ENCODE results near the gene RNF113B. TPM values are rescaled to one million over a fixed set of nuclear protein-coding genes. Genes with fewer than 3 reads are reported as not detected.
A peak's percentile ranks its signal among the peaks of the same experiment; 100 is the strongest.

The RNF113B gene
- total RNA-seq, 1 donor from 2014 or later, result not detected

DNA sequence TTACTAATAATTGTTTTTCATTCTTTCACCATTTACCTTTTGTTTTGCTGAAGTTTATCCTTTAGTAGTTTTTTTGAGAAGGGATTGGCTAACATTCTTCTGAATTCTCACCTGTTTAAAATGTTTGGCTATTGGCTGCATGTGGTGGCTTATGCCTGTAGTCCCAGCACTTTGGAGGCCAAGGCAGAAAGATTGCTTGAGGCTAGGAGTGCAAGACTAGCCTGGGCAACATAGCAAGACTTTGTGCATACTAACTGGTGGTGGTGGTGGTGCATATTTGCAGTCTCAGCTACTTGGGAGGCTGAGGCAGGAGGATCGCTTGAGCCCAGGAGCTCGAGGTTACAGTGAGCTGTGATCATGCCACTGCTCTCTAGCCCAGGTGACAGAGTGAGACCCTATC, 27.5 kb upstream of the RNF113B start:
- DNase-seq (ENCODE audit: low spot score), result no peak

- peak; percentile 67 for DNase-seq (ENCODE audit: low spot score)
Measured at GRCh38 chr13:98203646-98204326, 26.7 kb upstream of the RNF113B start.

GRCh38 chr13:98201984-98202383, 24.9 kb upstream of the RNF113B start:
- DNase-seq (ENCODE audit: low spot score), result peak; percentile 85

DNA sequence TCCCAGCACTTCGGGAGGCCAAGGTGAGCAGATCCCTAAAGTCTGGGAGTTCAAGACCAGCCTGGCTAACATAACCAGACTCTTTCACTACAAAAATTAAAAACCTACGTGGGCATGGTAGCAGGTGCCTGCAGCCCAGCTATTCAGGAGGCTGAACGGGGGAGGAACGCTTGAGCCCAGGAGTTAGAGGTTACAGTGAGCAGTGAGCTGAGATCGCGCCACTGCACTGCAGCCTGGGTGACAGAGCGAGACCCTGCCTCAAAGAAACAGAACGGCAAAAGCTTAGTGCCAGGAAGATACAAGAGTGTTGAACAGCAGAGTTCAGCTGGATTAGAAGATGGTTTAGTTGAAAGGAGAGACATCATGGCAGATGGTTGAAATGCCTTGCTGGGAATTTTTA, 24.1 kb upstream of the RNF113B start:
- no peak for DNase-seq (ENCODE audit: low spot score)

DNA sequence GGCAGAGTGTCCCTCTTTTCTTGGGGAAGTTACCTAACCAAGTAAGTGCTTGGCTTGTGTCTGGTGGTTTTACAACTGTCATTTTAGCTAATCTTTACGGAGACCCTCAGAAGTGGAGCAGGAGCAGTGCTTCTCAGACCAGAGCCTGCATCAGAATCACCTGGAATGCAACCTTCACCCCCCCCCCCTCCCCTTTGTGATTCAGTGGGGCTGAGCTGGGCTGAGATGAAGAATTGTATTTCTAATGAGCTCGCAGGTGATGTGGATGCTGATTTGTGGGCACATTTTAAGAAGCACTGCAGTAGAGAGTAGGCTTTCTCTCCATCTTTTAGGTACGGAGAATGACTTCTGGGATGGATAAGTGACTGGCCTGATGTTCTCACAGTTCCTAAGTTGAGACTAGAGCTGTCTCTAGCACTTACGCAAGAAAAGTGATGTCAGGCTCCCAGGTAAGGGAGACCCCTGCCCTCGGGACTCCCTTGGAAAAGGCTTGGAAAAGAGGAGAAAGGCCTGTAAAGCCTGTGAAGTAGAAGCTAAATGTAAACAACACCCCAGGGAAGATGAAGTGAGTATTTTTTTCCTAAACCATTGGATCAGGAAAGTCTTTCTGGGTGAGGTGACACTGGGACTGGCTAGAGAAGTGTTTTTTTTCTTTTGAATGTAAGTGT, 23.3 kb upstream of the RNF113B start:
- no peak for DNase-seq (ENCODE audit: low spot score)

- no peak for DNase-seq (ENCODE audit: low spot score)
Measured at GRCh38 chr13:98199480-98199879, 22.4 kb upstream of the RNF113B start.

DNA sequence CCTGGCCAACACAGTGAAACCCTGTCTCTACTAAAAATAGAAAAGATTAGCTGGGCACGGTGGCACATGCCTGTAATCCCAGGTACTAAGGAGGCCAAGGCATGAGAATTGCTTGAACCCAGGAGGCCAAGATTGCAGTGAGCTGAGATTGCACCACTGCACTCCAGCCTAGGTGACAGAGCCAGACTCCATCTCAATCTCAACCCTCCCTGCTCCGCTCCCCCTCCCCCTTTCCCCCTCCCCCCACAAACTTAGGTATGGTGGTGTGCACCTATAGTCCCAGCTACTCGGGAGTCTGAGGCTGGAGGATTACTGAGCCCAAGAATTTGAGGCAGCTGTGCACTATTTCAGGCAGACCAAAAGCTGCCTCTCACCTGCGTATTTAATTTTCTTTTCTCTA, 21.6 kb upstream of the RNF113B start:
- DNase-seq (ENCODE audit: low spot score), result no peak

DNA sequence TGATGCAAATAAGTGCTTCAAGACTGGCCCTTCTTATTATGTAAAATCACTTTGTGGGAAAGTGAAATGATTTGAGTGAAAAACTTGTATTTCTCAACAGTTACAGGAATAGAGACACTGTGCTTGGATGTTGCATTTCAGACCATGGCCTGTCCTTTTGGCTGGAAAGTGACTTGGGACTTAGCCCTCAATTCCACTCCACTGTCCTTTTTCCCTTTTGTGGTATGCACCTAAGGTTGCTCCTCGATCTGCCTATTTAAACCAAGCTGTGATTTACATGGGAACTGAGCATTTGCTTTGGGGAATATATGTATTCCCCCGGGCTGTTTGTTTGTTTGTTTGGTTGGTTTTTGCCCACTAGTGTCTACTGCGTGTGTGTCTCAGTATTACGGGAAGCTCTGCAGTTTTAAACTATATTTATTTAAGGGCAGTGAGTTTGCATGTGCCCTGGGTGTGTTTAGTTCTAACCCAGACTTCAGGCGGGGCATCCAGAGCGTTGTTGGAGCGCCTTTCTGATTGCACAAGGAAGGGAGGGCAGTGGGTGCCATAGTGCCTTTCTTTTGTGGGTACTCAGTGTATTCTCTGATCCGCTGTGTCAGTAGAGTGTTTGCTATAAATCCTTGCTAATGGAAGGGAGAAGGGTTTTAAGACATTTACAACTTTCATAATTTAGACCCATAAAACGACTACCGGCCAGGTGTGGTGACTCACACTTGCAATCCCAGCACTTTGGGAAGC, 18.2 kb upstream of the RNF113B start:
- DNase-seq (ENCODE audit: low spot score), result no peak

- no peak for DNase-seq (ENCODE audit: low spot score)
Measured at GRCh38 chr13:98192008-98192407, 14.9 kb upstream of the RNF113B start.

- no peak for DNase-seq (ENCODE audit: low spot score)
Measured at GRCh38 chr13:98190889-98191444, 13.9 kb upstream of the RNF113B start.

DNA sequence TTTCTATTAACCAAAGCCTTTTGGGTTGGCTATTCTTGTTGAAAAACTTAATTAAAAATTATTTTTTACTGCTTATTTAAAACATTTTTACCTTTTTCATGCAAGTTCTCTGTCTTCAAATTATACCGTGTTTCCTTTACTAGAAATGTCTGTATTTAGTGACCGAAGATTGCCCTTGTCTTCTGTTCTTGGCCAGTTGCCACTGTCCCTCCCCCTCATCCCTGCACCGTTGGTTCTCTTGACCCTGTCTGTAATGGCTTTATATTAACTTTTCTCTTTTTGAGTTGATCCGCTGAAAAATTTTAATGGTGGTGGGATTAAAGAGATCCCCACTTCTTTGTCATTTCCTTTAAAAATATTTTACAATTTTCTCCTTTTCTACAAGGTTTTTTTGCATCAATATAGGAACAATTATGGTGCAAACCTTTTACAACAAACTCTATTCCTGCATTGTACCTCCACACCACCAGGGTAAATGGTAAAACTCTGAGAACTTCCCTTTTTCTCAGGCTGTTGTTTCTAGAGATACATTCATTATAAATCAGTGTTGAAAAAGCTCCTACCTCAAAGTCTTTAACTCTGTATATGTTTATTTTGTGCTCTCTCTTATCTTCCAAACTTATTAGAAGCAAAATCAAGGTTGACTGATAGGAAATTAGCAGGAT, 12.9 kb upstream of the RNF113B start:
- DNase-seq (ENCODE audit: low spot score), result no peak

DNA sequence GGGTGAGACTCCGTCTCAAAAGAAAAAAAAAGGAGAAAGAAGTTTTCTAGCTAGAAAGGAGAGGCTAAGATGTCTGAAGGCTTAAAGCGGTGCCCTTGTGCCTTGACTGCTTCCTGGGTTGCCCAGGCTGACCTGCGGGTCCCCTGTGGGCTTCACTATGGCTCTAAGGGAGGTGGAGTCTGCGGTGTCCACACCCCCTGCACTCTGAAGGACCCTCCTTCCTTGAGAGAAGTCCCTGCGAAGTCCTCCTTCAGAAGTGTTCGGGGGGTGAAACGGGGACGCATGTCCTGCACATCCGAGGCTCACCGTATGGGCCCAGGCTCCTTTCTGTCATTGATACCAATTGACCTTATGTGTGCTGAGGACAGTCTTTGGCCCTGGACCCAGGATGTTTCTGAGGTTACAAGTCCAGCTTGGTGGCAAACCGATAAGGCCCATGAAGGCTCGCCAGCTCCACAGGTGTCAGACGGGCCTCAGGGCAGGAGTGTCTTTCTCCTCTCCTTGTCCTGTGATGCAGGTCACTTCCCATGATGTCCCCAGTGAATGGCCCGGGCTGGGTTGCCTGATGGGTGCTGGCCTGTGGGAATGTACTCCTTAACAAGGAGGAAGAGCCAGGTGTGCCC, 11.6 kb upstream of the RNF113B start:
- no peak for DNase-seq (ENCODE audit: low spot score)

GRCh38 chr13:98187965-98188261, 10.8 kb upstream of the RNF113B start:
- no peak for DNase-seq (ENCODE audit: low spot score)

- no peak for DNase-seq (ENCODE audit: low spot score)
Measured at GRCh38 chr13:98187155-98187964, 10.3 kb upstream of the RNF113B start.

GRCh38 chr13:98184792-98185191, 7.7 kb upstream of the RNF113B start:
- DNase-seq (ENCODE audit: low spot score), result no peak

DNA sequence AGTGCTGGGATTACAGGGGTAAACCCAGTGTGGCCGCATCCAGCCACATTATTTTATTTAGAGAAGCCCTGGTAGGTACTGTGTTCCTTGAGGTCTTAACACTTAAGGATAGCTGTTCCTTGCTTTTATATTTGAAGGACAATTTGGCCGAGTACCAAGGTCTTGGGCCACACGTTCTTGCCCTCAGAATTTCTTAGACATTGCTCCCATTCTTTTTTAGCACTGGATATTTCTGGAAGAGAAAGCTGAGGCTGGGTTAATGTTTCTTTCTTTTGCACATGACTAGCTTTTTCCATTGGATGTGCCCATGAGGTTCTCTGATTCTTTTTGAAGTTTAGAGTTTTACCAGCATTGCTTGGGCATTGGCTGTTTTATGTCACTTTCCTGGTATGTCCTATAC, 5.5 kb upstream of the RNF113B start:
- no peak for DNase-seq (ENCODE audit: low spot score)

- DNase-seq (ENCODE audit: low spot score), result no peak
Measured at GRCh38 chr13:98182153-98182552, 5.1 kb upstream of the RNF113B start.

DNA sequence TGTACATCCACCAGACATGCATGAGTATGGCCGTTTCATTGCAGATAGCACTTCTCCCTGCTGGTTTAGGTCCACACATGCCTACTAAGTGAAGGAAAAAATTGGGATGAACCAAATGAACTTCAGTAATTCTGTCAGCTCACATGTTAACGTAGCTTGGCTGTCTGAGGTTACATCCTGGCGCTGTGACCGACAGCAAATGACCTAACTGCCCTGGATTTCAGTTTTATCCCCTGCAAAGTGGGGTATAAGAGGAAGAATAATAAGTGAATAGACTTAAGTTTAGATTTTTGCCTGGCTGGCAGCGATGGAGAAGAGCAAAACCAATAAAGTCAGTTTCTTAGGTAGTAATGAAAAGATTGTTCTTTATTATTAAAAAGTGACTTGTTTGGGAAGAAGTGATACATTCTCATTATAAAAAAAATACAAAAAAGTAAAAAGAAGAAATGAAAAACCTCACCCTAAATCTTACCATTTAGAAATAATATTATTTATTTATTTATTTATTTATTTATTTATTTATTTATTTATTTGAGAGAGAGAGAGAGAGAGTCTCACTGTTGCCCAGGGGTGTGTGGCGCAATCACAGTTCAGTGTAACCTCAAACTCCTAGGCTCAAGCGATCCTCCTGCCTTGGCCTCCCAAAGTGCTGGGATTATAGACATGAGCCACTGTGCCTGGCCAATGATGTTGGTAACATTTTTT, 4.2 kb upstream of the RNF113B start:
- no peak for DNase-seq (ENCODE audit: low spot score)

DNA sequence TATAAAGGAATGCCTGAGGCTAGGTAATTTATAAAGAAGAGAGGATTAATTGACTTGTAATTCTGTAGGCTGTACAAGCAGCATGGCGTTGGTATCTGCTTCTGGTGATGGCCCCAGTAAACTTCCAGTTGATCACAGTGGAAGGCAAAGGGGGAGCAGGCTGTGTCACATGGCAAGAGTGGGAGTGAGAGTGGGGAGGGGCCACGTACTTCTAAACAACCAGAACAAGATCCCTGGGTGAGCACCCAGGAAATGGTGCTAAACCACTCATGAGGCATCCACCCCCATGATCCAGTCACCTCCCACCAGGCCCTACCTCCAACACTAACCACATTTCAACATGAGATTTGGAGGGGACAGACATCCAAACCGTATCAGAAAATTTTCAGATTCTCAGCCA, 3.0 kb upstream of the RNF113B start:
- no peak for DNase-seq (ENCODE audit: low spot score)

DNA sequence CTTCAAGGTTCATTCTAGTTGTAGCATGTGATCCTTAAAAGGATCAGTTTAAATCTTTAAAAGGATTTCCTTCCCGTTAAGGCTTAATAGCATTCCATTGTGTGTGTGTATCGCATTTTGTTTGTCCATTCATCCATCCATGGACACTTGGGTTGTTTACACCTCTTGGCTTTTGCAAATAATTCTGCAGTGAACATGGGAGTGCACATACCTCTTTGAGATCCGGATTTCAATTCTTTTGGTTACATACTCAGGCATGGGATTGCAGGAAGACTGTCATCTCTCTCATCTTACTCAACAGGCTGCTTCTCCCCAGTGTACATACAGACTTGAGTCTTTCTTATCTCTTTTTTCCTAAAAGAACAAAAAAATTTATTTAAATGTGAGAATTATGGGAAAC, 1.2 kb downstream of the RNF113B start:
- DNase-seq (ENCODE audit: low spot score), result peak; percentile 42

Data from umbilical cord (tissue), 2 donors.